ENCODE results near the gene AGAP1. TPM values are rescaled to one million over a fixed set of nuclear protein-coding genes. Genes with fewer than 3 reads are reported as not detected.

Gene AGAP1
- total RNA-seq, 1 donor from 2014 or later = 20.4 TPM

DNA sequence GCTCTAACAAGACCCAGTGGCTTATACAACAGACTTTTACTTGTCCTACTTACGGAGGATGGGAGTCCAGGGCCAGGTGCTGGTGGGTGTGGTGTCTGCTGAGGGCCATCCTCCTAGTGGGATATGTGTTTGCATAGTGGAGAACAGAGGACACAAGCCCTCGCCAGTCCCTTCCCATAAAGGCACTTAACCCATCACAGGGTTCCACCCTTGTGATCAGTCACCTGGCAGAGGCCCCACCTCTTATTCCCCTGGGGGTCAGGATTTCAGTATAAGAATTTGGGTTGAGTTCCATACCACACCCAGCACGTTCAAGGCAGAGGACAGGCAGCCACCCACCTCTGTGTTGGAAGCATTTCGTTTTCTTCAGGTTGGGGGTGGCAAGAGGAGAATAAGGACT is 259.0 kb downstream of the AGAP1 start:
- no peaks in the 10 kb centered on the region for H3K27me3 ChIP-seq
- H3K4me1 ChIP-seq = peaks cover 27% of the 10 kb centered on the region
- H3K27ac Mint-ChIP-seq = no peak overlapping the region
- no peak overlapping the region for H3K27ac ChIP-seq
- no peak overlapping the region for H2AFZ ChIP-seq (replicated peaks)
- H3K9me3 Mint-ChIP-seq = no peaks in the 10 kb centered on the region
- peaks cover 19% of the 10 kb centered on the region for H3K36me3 Mint-ChIP-seq
- peaks cover 29% of the 10 kb centered on the region for H3K4me1 Mint-ChIP-seq
- no peak overlapping the region for H3K9ac ChIP-seq
- H3K9me3 ChIP-seq (ENCODE audit: low read depth) = no peaks in the 10 kb centered on the region
- DNase-seq (ENCODE audit: low spot score) = no peak
- H3F3A ChIP-seq (ENCODE audit: low read depth) = peaks cover 6% of the 10 kb centered on the region
- TF ChIP-seq EZH2phosphoT487 (IDR thresholded peaks at IDR 0.05) (no peak), EZH2 (IDR thresholded peaks at IDR 0.05) (no peak)
- TF ChIP-seq, protein P1, sequence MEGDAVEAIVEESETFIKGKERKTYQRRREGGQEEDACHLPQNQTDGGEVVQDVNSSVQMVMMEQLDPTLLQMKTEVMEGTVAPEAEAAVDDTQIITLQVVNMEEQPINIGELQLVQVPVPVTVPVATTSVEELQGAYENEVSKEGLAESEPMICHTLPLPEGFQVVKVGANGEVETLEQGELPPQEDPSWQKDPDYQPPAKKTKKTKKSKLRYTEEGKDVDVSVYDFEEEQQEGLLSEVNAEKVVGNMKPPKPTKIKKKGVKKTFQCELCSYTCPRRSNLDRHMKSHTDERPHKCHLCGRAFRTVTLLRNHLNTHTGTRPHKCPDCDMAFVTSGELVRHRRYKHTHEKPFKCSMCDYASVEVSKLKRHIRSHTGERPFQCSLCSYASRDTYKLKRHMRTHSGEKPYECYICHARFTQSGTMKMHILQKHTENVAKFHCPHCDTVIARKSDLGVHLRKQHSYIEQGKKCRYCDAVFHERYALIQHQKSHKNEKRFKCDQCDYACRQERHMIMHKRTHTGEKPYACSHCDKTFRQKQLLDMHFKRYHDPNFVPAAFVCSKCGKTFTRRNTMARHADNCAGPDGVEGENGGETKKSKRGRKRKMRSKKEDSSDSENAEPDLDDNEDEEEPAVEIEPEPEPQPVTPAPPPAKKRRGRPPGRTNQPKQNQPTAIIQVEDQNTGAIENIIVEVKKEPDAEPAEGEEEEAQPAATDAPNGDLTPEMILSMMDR (IDR thresholded peaks at IDR 0.05) = no peak
- H3K79me2 ChIP-seq (ENCODE audit: low read depth) = no peaks in the 10 kb centered on the region
- no peak overlapping the region for H3K4me3 Mint-ChIP-seq
- H4K20me1 ChIP-seq (ENCODE audit: low read depth) = peaks cover 56% of the 10 kb centered on the region
- no peaks in the 10 kb centered on the region for H3K36me3 ChIP-seq
- no peaks in the 10 kb centered on the region for H3K27me3 Mint-ChIP-seq (ENCODE audit: insufficient read depth, low read depth)
- H3K4me3 ChIP-seq = no peak overlapping the region
- H3K4me2 ChIP-seq = no peak overlapping the region

DNA sequence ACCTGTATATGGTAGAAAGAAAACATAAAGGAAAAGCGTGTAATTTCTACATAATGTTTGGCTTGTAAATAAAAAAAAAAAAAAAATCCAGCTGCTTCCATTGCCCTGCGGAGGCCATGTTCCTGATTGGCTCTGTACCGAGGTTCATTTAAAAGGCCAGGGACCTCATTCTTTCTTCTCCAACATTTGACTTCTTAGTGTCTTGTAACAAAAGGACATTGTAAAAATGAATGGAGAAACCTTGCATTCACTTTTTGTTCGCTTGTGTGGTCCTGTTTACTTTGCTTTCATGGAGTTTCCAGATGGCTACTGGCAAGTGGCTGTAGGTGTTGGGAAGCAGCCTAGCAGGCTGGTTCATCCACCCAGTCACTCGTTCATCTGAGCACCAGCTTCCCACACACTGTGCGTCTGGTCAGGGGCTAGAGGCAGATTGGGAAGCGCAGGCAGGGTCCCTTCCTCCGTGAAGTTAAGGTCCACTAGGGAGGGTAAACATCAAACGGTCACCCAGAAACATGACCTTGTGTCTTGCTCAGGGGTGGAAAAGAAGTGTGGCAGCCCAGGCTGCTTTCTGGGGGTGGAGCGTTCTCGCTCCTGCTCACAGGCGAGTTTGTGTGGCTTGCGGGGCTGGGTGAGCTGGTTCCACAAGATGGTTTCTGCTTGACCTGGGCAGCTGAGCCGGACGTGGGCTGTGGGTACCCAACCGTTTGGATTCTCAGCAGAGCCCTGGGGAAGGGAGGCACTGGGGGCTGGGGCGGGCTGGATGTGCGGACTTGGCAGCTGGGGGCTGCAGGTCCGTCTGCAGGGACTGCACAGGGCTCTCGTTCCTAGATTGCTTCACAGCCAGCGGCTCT is 260.7 kb downstream of the AGAP1 start:
- Histone ChIP-seq H3K9me3 (ENCODE audit: low read depth) (no peaks in the 10 kb centered on the region), H3K27ac (no peak overlapping the region), H3K9ac (no peak overlapping the region), H2AFZ (replicated peaks) (no peak overlapping the region), H3K4me2 (peak overlapping the region; percentile 35), H3K79me2 (ENCODE audit: low read depth) (no peaks in the 10 kb centered on the region), H3K4me3 (no peak overlapping the region), H3K36me3 (no peaks in the 10 kb centered on the region), H3K27me3 (no peaks in the 10 kb centered on the region), H3K4me1 (peaks cover 27% of the 10 kb centered on the region), H3F3A (ENCODE audit: low read depth) (peaks cover 6% of the 10 kb centered on the region), H4K20me1 (ENCODE audit: low read depth) (peaks cover 47% of the 10 kb centered on the region)
- Mint-ChIP-seq H3K9me3 (no peaks in the 10 kb centered on the region), H3K27ac (no peak overlapping the region), H3K27me3 (ENCODE audit: insufficient read depth, low read depth) (no peaks in the 10 kb centered on the region), H3K4me1 (peaks cover 26% of the 10 kb centered on the region), H3K36me3 (peaks cover 26% of the 10 kb centered on the region), H3K4me3 (no peak overlapping the region)
- no peak for TF ChIP-seq EZH2phosphoT487 (IDR thresholded peaks at IDR 0.05)
- TF ChIP-seq EZH2 (IDR thresholded peaks at IDR 0.05) = no peak
- TF ChIP-seq, protein P1 (IDR thresholded peaks at IDR 0.05) = no peak
- peak; percentile 28 for DNase-seq (ENCODE audit: low spot score)

DNA sequence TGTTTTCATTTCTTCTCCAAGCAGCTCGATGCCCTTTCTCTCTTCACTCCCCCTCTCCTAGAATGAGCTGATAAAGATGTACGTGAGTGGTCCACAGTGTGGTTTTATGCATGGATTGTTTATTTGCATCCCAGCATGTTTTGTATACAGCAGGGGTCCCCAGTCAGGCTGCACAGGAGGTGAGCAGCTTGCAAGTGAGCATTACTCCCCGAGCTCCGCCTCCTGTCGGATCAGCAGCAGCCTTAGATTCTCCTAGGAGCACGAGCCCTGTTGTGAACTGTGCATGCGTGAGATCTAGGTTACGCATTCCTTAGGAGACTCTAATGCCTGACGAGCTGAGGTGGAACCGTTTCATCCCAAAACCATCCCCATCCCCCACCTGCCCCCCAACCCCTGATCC is 262.6 kb downstream of the AGAP1 start:
- Mint-ChIP-seq H3K27me3 (ENCODE audit: insufficient read depth, low read depth) (no peaks in the 10 kb centered on the region), H3K27ac (no peak overlapping the region), H3K4me1 (peaks cover 25% of the 10 kb centered on the region), H3K9me3 (no peaks in the 10 kb centered on the region), H3K36me3 (peaks cover 16% of the 10 kb centered on the region), H3K4me3 (no peak overlapping the region)
- TF ChIP-seq, protein P1 (IDR thresholded peaks at IDR 0.05) = no peak
- peak; percentile 32 for TF ChIP-seq EZH2phosphoT487 (IDR thresholded peaks at IDR 0.05)
- Histone ChIP-seq H3K36me3 (no peaks in the 10 kb centered on the region), H3K79me2 (ENCODE audit: low read depth) (no peaks in the 10 kb centered on the region), H3K4me3 (no peak overlapping the region), H3F3A (ENCODE audit: low read depth) (peaks cover 6% of the 10 kb centered on the region), H3K9me3 (ENCODE audit: low read depth) (no peaks in the 10 kb centered on the region), H4K20me1 (ENCODE audit: low read depth) (peaks cover 47% of the 10 kb centered on the region), H3K27ac (no peak overlapping the region), H2AFZ (replicated peaks) (no peak overlapping the region), H3K4me1 (peaks cover 27% of the 10 kb centered on the region), H3K27me3 (no peaks in the 10 kb centered on the region), H3K9ac (no peak overlapping the region), H3K4me2 (peak overlapping the region; percentile 56)
- DNase-seq (ENCODE audit: low spot score) = peak; percentile 70

Data from neural progenitor cell (in vitro differentiated cells).